ENCODE data around the gene ZNF383.
"Not testable (repeated sequence)": the region's sequence is repeated elsewhere in the genome, so short reads cannot be mapped to it uniquely, and the experiment has no call there.

Gene ZNF383

DNA sequence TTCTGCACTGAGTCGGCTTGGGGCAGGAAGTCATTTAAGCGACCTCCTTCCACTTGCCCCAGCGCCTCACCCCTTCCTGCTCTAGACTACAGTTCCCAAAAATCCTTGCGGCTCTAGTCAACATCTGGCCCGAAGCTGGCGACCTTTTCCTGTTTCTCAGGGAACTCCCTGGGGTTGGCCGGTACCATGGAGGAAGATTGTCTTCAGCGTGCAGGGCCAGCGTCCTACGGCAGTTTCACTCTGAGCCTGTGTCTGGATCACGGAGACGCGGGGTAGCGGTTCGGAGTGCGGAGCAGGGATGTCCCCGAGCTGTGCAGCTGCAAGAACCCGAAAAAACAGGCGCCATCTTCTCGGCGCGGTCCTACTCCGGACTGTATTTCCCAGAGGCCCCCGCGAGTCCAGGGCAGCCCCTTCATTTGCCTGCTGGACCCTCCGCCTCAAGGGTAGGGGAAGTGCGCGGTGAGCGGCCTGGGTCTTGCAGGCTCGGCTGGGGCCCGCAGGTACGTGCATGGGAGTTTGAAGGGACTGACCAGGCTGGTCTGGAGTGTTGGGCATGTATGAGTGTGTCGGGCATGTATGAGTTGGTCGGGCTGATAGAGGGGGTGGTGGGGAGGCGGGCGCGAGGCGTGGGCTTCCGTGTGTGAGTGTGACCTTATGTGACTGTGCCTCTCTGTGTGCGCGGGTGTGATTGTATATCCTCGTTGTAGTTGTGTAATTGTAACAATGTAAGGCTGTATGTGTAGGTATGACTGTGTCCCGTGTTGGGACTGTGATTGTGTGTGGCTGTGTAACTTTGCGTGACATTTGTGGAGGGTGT lies at the start of gene ZNF383:
Gene ZNF383, plus strand, starts transcription at position 440 of the 817 bp plus-strand sequence. CDS start 12,240 bp downstream, outside the sequence.
- peak; percentile 89 for DNase-seq (ENCODE audit: low spot score)
- TF ChIP-seq CTCF (IDR thresholded peaks at IDR 0.05): no peak
- Histone ChIP-seq H3K27ac (peak within 1 kb of the TSS; percentile 86 to 95), H3K4me3 (peak within 1 kb of the TSS; percentile 94)

DNA sequence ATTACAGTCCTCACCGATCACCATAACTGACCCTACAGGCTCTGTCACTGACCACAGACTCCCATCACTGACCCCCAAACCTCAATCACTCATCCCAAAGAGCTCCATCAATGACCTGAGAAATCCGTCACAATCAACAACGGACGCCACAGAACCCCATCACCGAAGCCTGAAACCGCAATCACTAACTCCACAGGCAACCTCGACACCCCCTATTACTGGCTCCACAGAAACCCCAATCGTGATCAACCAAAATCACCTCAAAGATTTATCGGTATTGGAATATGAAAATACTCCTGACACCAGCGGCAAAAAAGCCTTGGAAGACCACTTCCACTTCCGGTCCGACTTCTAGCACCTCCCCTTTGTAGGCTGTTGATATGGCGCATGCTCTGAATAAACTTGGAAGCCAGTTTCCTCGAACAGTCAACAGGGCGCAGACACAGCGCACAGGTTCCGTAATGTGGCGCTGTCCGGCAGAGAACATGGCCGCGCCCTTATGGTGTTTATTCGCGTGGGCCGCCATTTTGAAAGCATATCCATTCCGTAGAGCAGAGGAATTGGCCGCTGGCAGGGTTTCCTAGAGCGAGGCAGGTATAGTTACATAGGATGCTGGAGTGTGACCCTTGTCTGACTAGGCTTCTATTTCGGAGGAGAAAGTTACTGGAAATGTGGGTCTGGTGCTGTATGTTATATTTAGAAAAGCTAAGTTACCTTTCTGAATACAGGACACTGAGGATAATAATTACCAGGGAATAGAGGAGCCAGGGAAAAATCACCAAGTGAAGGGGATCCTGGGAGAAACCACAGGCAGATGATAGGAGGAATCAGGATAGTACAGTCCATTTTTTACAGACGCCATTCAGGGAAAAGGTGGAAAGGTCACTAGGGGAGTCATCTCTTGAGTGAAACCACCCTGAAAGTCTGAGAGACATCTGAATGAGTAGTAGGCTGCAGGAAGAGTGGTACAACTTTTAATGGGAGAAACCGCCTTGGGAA lies 45.3 kb upstream of the ZNF383 start, which contains the start of gene ZNF585A:
Gene ZNF585A, minus strand, starts transcription at position 328 of the 999 bp plus-strand sequence. CDS start 2,785 bp downstream, outside the sequence.
- TF ChIP-seq CTCF (IDR thresholded peaks at IDR 0.05): no peak
- Histone ChIP-seq H3K27ac (peak within 1 kb of the TSS; percentile 66 to 90), H3K4me3 (peak within 1 kb of the TSS; percentile 93)
- peak; percentile 92 for DNase-seq (ENCODE audit: low spot score)

DNA sequence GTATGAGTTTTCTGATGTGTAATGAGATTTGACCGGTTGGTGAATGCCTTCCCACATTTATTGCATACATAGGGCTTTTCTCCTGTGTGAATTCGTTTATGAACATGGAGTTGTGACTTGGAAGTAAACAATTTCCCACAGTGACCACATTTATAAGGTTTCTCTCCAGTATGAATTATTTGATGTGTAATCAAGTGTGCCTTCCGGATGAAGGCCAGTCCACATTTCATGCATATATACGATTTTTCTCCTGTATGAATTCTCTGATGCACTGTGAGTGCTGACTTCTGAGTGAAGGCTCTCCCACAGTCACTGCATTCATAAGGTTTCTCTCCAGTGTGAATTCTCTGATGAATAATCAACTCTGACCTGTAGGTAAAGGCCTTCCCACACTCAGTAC lies 31.9 kb upstream of the ZNF383 start:
- not testable (repeated sequence) for DNase-seq (ENCODE audit: low spot score); H3K27ac ChIP-seq
- H3K4me3 ChIP-seq: peak overlapping the region; percentile 44

DNA sequence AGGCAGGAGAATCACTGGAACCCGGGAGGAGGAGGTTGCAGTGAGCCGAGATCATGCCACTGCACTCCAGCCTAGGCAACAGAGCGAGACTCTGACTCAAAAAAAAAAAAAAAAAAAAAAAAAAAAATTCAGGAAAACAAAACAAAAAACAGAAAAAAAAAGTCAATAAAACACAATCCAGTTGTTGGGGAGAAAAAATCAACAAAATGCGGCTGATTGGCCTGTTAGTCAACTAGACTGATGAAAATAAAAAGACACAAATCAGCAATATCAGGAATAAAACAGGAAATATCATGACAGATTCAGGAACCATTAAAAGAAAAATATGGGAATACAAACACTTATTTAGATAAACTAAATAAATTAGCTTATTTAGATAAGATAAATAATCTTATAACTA lies 22.8 kb upstream of the ZNF383 start:
- not testable (repeated sequence) for H3K27ac ChIP-seq; DNase-seq (ENCODE audit: low spot score); H3K4me3 ChIP-seq

GRCh38 chr19:37197115-37197514 lies 20.9 kb upstream of the ZNF383 start:
- not testable (repeated sequence) for DNase-seq (ENCODE audit: low spot score); H3K4me3 ChIP-seq; H3K27ac ChIP-seq

DNA sequence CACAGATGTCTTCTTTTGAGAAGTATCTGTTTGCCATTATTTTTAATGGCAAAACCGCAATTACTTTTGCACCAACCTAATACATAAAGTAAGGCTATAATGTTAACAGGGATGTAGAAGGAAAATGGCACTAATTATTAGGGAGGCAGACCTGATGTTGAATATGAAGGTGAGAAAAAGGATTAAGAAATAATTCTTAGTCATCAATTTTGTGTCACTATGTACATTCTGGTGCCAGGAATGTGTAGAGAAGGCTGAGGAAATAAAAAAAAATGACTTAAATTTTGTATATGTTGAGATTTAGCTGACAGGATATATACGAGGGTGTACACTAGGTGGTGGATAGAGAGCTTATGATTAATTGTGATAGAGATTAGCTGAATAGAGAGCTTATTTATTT lies 20.2 kb upstream of the ZNF383 start:
- TF ChIP-seq CTCF (IDR thresholded peaks at IDR 0.05): no peak

GRCh38 chr19:37217480-37217774 lies 587 bp upstream of the ZNF383 start:
- Histone ChIP-seq H3K27ac (peak overlapping the region; percentile 86 to 95), H3K4me3 (peak overlapping the region; percentile 94)
- TF ChIP-seq CTCF (IDR thresholded peaks at IDR 0.05): no peak
- no peak for DNase-seq (ENCODE audit: low spot score)

More for the DNA sequence above, 20.2 kb upstream of the ZNF383 start:
- H3K27ac ChIP-seq: no peak overlapping the region
- DNase-seq (ENCODE audit: low spot score): no peak
- no peak overlapping the region for H3K4me3 ChIP-seq

DNA sequence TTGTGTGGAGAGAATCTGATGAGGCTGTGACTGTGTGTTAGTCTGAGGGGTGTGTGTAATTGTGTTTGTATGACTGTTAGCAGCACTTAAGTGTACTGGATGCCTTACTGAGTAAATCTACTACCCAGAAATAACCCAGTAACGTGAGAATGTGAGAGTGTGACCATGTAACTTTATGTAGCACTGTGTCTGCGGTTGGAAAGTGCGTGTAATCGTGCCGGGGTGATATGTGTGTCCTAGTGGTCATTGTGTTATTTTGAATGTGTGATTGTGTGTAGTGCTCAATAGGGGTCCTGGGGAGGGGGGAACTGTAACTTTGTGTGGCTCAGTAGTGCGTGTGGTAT lies 550 bp downstream of the ZNF383 start:
- no peak for DNase-seq (ENCODE audit: low spot score)
- Histone ChIP-seq H3K4me3 (peak overlapping the region; percentile 94), H3K27ac (peak overlapping the region; percentile 86 to 95)
- TF ChIP-seq CTCF (IDR thresholded peaks at IDR 0.05): no peak

All from coronary artery (tissue), 2 donors.